Neural progenitor cell (in vitro differentiated cells): ENCODE measurements around the gene SOD2.

Source experiments
- EZH2 ChIP-seq: fragments of 200-600 bp; sonication (generic); IDR thresholded peaks from 2 replicates; pipeline ENCODE4 v1.6.1; 2017; ENCODE audit warnings: antibody characterized with exemption, mild to moderate bottlenecking, moderate library complexity
- TF ChIP-seq, protein P1 (sequence below): fragments of 200-600 bp; sonication (generic); IDR thresholded peaks from 2 replicates; pipeline ENCODE4 v1.5.1; 2017; ENCODE audit warnings: antibody characterized with exemption, mild to moderate bottlenecking

DNA sequence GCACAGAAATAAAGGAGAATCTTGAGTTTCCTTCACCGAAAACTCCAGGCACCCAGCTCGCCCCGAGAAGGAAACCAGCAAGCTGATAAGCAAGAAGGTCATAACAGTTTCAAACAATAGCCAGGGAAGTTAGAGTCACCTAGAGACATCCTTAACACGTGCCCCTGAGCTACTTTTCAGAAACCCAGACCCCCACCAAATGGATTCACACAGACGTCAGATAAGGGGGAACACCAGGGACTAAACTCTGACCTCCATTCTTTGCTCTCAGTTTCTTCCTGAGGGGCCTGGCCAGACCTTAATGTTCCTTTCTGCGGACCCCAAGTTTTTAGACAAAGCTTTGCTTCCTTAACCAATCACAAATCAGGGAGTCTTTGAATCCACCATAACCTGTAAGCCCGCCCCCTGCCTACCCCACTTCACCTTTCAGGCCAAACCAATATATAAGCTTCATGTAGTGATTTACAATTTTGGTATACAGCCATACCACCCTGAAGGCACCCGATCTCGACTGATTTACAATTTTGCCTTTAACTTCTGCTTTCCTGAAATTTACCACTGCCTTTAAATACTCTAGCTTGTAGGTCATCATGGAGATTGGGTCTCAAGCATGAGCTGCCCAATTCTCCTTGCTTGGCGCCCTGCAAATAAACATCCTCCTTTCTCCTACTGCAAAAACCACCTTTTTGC is 11.7 kb downstream of the SOD2 start:
- no peak for TF ChIP-seq EZH2
- TF ChIP-seq, protein P1, sequence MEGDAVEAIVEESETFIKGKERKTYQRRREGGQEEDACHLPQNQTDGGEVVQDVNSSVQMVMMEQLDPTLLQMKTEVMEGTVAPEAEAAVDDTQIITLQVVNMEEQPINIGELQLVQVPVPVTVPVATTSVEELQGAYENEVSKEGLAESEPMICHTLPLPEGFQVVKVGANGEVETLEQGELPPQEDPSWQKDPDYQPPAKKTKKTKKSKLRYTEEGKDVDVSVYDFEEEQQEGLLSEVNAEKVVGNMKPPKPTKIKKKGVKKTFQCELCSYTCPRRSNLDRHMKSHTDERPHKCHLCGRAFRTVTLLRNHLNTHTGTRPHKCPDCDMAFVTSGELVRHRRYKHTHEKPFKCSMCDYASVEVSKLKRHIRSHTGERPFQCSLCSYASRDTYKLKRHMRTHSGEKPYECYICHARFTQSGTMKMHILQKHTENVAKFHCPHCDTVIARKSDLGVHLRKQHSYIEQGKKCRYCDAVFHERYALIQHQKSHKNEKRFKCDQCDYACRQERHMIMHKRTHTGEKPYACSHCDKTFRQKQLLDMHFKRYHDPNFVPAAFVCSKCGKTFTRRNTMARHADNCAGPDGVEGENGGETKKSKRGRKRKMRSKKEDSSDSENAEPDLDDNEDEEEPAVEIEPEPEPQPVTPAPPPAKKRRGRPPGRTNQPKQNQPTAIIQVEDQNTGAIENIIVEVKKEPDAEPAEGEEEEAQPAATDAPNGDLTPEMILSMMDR: no peak
